Posterior cingulate gyrus (tissue), 11 donors: ENCODE data around the gene IGFBP3.

ENCODE experiments used
- DNase-seq, 10 donors: peaks; one replicate each; pipeline versions ENCODE4 v3.0.0 to v3.0.0-alpha.2; 2020 to 2021; ENCODE audit warnings: mixed read lengths in 3 of 10
- intact Hi-C: fragments of 100-400 bp; cut with DNase I; formaldehyde crosslinking; loops from one replicate; pipeline ENCODE4 v1.15.1; 2023

The IGFBP3 gene

GRCh38 chr7:45878457-45879144, 42.5 kb downstream of the IGFBP3 start:
- intact Hi-C loops = no loop called here
- DNase-seq = no peak

DNA sequence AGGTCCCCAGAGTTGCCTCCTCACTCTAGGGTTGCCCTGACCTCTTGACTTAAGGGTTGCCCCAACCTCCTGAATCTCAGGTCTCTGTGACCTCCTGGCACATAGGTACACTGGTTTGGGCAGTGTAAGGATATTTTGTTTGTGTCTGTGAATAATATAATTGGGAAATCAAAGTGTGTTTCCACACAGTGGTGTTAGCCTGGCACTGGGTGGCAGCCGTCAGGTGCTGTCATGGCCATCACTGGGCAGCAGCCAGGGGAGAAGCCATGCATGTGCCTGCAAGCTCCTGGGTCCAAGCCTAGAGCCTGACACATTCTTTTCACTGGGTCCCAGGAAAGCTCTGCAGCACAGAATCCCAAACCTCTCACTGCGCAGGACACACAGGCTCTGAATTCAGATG, 44.6 kb downstream of the IGFBP3 start:
- intact Hi-C loops = no loop called here

GRCh38 chr7:45874408-45875131, 46.5 kb downstream of the IGFBP3 start:
- no peak for DNase-seq
- intact Hi-C loops = no loop called here

More for the DNA sequence above, 44.6 kb downstream of the IGFBP3 start:
- DNase-seq = no peak

DNA sequence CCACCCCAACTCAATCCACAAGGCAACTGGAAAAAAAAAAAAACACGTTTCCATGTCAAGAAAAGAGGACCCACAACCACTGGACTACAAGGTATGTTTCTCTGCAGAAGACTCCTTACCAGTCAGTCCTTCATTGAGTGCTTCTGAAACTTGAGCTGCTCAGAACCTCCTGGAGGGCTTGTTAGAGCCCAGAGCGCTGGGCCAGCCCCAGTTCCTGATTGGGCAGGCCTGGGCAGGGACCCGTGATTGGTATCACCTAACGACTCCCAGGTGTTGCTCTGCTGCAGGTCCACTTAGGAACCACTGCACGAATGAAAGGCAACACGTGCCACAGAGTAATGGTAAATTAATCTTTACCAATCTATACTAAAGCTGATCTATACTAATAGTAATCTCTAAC, 47.7 kb downstream of the IGFBP3 start:
- intact Hi-C loops = no loop called here
- DNase-seq = no peak

- no peak for DNase-seq
- intact Hi-C loops = no loop called here
These were observed 48.1 kb downstream of the IGFBP3 start, which contains the start of gene CCDC201 for GRCh38 chr7:45873035-45873354. Gene CCDC201, minus strand, starts transcription at chr7:45873082. Its CDS starts 75 bp downstream, at chr7:45873007.

DNA sequence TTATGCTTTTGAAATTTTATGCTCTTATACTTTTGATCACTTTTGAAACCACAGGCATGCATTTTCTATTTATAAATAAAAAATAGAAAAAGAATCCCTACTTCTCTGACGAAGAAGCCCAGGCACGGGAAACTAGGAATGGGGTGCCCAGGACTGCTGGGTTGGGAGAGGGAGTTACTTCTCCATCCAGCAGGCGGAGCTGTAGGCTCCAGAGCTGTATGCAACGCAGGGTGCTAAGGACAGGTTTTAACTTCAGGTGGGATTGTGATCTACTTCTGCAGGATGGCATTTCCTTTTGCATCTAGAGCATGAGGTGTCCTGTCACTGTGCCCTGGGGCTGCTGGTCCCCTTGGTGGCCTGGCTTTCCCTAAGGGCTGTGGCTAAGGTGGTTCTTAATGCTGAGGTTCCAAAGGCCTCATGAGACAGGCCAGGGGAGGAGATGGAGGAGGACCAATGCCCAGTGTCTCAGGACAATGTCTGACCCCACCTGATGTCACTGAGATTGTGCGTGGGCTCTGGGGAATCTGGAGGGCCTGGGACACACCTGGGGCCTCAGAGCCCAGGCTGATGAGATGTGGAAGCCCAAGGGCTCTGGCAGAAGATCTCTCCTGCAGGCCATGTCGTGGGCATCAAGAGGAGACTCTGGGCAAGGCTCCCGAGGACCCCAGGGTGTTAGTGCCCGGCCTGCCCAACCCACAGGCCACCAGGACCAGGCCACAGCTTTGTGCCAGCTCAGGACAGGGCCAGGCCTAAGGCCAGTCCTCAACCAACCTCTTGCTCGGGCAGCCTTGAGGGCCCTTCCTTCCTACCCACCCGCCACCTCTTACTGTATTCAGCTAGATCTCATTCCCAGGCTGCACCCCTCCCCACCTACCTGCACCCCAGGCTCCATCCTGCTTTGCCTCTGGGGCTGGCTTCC, 48.7 kb downstream of the IGFBP3 start:
- no peak for DNase-seq
- intact Hi-C loops = no loop called here

GRCh38 chr7:45869426-45869825, 51.6 kb downstream of the IGFBP3 start:
- no peak for DNase-seq
- intact Hi-C loops = no loop called here

- intact Hi-C loops = no loop called here
- DNase-seq = no peak
These were observed 53.6 kb downstream of the IGFBP3 start for GRCh38 chr7:45867471-45867870.

DNA sequence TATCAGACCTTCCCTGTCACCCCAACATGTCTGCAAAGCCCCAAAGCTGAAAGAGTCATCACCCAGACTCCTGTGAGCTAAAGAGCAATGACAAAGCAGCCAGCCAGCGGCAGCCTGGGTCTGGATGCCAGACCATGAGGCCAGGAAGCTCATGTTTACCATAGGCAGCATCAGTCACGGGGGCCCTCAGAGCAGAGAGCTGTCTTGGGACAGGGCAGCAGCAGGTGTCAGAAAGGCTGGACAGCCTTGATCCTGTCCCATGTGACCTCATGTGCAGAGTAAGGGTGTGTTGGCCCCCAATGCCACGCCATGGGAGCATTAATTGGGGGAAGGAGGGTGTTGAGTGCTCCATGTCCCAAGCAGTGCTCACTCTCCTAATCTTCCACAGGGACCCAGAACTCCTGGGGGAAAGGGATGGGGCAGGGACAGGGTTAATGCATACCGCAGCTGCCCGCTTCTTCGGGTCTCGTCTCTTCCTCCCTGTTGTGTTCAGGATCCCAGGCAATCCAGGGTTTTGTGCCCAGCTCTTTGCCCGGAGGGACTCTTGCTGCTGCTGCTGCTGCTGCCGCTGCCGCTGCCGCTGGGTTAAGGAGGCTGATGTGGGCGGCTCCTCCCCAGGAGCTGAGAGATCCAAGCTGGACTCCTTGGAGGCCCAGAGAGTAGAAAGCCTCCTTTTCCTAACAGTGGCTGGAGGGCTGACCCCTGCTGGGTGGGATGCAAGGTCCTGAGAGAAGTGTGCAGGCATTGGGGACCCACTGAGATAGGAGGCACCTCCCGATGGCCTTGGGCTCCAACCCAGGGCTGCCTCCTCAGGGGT, 55.3 kb downstream of the IGFBP3 start:
- DNase-seq = no peak
- intact Hi-C loops = no loop called here

- no peak for DNase-seq
- intact Hi-C loops = no loop called here
These were observed 57.4 kb downstream of the IGFBP3 start for GRCh38 chr7:45863715-45864114.
